GF-D8 (cell line): ENCODE measurements around the gene DPF1.

Experiments
- DNase-seq: peaks from one replicate; lab custom pipeline; 2025; lab: John Stamatoyannopoulos, UW

The DPF1 gene

DNA sequence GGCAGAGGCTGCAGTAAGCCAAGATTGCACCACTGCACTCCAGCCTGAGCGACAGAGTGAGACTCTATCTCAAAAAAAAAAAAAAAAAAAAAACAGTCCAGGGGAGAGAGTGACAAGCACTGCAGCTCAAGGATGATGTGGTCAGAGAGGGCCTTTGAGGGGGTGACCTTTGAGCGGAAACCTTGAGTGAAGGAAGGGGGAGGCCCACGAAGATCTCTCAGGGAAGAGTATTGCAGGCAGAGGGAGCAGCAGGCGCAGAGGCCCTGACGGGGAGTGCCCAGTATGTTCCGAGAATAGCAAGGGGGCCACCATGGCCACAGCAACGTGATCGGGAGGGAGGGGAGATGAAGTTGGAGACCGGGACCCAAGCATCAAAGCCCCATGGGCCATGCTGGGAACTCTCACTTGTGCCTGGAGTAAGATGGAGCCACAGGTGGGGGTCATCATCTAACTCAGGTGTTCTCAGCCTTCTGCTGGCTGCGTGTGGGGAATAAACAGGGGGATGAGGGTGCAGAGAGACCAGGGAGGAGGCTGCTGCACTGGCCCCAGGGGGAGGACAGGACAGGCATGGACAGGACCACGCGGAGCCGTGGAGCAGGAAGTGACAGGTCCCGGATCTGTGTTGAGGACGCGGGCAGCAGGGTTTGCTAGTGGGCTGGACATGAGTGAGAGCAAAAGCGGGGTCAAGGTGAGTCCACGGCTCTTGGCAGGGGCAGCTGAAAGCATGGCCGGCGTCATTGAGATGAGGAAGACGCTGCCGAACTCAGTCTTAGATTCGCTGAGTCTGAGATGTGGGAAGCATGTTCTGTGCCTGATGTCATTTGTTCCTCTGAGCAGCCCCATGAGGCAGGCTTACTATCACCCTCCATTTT, 60.4 kb downstream of the DPF1 start:
- no peak for DNase-seq

DNA sequence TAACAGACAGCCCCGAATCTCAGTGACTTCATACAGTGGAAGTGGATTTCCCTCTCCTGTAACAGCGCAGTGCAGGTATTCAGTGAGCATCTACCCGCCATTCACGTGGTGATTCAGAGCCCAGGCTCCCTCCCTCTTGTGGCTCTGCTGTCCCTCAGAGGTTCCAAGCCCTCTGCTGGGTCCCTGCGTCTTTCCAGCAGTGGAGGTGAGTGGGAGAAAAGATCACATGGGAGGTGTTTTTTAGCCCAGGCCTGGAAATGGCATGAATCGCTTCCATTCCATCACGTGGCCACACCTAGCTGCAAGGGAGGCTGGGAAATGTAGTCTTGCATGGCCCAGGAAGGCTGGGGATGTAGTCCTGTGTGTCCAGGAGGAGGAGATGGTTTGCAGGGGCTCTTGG, 61.4 kb downstream of the DPF1 start:
- DNase-seq: no peak

DNA sequence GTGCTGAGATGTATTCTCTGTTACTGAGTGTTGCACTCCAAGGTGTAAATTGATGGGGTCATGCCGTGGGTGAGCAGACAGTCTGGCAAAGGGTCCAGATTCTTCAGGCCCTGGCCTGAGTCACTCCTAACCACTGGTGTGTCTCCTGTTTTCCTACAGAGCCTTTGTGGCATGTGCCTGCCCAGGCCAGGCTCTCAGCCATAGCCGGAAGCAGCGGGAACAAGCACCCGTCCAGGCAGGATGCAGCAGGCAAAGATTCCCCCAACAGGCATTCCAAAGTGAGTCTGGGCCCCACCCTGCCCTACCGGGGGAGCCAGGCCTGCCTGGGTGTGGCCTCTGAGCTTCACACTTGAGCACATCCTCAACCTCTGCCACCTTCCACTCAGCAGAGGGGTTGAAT, 61.9 kb downstream of the DPF1 start:
- DNase-seq: no peak
